ENCODE measurements around the gene TMED1.
"Not testable (repeated sequence)": the region's sequence is repeated elsewhere in the genome, so short reads cannot be mapped to it uniquely, and the experiment has no call there.

DNA sequence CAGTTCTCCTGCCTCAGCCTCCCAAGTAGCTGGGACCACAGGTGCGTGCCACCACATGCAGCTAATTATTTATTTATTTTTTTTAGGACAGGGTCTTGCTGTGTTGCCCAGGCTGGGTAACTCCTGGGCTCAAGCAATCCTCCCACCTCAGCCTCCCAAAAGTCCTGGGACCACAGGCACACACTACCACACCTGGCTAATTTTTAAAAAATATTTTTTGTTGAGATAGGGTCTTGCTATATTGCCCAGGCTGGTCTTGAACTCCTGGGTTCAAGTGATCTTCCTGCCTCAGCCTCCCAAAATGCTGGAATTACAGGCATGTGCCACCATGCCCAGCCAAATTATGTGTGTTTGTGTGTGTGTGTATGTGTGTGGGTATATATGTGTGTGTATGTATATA is 20.9 kb upstream of the TMED1 start:
- TF ChIP-seq, protein P1, sequence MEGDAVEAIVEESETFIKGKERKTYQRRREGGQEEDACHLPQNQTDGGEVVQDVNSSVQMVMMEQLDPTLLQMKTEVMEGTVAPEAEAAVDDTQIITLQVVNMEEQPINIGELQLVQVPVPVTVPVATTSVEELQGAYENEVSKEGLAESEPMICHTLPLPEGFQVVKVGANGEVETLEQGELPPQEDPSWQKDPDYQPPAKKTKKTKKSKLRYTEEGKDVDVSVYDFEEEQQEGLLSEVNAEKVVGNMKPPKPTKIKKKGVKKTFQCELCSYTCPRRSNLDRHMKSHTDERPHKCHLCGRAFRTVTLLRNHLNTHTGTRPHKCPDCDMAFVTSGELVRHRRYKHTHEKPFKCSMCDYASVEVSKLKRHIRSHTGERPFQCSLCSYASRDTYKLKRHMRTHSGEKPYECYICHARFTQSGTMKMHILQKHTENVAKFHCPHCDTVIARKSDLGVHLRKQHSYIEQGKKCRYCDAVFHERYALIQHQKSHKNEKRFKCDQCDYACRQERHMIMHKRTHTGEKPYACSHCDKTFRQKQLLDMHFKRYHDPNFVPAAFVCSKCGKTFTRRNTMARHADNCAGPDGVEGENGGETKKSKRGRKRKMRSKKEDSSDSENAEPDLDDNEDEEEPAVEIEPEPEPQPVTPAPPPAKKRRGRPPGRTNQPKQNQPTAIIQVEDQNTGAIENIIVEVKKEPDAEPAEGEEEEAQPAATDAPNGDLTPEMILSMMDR (IDR thresholded peaks at IDR 0.05) = not testable (repeated sequence)
- TF ChIP-seq ZFX (IDR thresholded peaks at IDR 0.05; ENCODE audit: borderline replicate concordance) = not testable (repeated sequence)
